Activated effector memory CD4-positive, alpha-beta T cell treated with Interleukin-2 at 50 U/mL for 16 hours (primary cell): Measurements from ENCODE around the gene OLA1.

Experiments
- DNase-seq: peaks from one replicate; pipeline ENCODE4 v3.0.0-alpha.2; 2020

The OLA1 gene

DNA sequence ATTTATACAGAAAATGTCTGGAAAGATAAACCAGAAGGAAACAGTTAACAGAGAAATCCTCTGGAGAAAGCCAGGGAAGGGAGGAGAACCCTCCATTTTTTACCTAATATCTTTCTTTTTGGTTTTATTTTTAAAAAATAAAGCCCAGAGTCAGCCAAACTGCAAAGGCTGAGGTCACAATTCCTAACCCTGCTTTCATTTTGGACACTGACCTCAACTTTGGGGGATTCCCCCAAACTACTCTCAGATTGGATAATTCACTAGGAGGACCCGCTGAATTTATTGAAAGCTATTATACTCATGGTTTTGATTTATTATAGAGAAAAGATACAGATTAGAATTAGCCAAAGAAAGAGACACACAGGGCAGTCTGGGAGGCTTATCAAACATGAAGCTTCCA lies 189.9 kb downstream of the OLA1 start:
- DNase-seq, result no peak

DNA sequence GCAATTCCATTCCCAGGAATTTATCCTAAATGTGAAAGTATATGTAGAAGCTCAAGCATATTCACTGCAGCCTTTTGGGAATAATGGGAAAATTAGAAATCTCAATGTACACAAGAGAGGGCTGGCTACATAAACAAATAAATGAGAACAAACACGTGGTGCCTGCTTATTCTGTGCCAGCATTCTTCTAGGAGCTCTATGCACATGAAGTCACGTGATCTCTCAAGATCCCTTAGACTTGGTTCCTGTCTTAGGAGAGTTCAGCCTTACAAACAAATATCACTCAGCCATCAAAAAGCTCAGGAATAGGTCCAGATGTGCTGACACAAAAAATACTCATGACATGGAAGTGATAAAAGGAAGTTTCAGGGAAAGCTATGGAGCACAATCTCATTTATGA lies 190.3 kb downstream of the OLA1 start:
- DNase-seq, result no peak

DNA sequence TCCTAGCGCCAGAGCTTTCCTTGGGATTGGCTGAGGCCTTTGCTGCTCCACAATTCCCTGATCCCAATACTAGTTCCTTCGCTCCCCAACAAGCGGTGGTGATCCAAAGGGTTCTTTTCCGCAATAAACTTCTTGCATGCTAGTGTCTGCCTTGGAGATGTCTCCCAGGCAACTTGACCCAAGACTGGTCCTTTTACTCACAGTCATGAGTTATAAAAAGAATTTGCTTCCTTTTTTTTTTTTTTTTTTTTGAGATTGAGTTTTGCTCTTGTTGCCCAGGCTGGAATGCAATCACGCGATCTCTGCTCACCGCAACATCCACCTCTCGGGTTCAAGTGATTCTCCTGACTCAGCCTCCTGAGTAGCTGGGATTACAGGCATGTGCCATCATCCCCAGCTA lies 193.4 kb downstream of the OLA1 start:
- no peak for DNase-seq

DNA sequence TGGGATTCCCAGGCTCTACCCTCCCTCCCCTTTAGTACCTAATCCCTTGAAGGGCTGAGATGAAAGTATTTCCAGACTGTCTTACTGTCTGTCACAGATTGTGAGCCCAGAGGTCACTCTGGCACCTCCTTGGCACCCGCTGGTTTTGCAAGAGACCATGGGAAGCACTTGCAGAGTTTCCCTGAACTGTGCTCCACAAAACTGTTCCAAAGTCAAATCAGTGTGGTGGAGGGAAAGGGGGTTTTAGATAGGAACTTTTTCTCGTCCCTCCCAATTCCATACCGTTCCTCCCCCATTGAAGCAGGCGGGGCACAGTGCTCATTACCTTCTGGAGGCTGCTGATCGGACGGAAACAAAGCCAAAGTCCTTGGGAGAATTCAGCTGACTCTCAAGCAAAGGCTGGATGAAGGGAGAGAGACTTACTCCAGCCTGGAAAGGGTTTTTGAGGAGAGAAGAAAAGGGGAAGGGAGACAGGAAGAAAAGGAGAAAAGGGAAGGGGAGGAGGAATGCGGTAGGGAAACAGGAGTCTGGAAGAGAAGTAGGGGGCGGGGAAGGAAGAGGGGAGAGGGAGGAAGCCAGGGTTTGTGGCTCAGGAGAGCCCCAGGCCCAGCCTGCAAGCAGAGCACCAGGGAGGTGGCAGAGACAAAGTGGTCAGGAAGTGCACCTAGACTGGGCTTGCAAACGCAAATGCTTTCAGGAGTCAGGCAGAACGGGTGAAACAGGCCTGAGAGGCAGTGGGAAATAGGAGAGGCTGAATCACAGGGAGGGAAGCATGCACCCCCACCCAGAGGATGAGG lies 194.8 kb downstream of the OLA1 start:
- no peak for DNase-seq

GRCh38 chr2:174052584-174052976 lies 195.8 kb downstream of the OLA1 start:
- no peak for DNase-seq

GRCh38 chr2:174051741-174052583 lies 196.4 kb downstream of the OLA1 start:
- no peak for DNase-seq

DNA sequence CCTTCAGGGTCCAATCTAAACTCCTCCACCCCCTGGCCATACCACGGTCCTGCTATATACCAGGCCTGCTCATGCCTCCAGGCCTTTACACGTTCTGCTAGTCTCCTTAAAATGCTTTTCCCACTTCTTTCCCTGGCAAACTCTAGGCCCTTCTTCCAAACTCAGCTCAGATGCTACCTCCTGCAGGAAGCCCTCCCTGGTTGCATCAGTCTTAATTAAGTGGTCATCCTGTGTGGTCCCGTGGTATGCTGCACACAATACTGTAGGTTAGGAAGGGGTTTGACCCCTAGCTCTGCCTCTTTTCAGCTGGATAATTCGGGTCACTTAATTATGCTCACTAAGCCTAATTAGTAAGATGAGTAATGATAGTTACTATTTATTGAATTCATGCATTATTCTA lies 197.3 kb downstream of the OLA1 start:
- DNase-seq, result no peak

DNA sequence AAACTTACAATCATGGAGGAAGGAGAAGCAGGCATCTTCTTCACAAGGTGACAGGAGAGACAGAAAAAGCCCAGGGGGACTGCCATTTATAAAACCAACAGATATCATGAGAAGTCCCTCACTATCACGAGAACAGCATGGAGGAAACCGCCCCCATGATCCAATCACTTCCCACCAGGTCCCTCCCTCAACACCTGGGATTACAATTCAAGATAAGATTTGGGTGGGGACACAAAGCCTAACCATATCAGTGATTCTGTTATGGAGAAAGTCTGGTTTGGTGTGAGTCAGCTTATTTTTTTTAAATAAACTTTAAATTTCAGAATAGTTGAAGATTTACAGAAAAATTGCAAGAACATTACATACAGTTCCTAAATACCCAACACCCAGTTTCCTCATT lies 198.4 kb downstream of the OLA1 start:
- no peak for DNase-seq

GRCh38 chr2:174048243-174048642 lies 200.1 kb downstream of the OLA1 start:
- no peak for DNase-seq

GRCh38 chr2:174047746-174048145 lies 200.6 kb downstream of the OLA1 start:
- DNase-seq, result no peak

DNA sequence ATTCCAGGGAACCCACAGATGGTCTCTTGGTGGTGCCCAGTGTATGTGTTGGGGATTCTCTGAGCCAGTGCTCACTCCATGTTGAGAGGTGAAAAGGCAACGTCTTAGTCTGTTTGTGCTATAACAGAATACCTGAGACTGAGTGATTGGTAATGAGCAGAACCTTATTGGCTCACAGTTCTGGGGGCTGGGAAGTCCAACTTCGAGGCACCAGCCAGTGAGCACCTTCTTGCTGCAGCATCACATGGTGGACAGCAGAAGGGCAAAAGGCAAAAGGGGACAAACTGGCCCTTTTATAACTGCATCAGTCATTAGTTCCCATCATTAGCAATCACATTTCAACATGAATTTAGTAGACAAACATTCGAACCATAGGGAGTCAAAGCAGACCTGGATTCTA lies 202.2 kb downstream of the OLA1 start:
- no peak for DNase-seq

DNA sequence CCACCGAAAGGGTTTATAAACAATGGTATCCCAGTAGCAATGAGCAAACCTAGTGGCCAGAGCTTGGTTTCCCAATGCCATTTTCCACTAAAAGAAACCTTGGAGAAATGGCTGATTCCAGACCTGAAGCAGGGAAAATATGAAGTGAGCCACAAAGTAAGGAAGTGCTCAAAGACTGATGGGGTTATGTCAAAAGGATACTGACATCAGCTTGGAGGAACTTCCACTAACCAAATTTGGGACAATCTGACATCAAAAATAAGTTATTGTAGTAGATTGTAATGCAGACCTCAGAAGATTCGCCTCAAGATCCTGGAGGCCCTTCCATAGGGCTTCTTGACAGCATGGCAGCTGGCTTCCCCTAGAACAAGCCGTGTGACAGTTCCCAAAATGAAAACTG lies 203.8 kb downstream of the OLA1 start:
- no peak for DNase-seq

DNA sequence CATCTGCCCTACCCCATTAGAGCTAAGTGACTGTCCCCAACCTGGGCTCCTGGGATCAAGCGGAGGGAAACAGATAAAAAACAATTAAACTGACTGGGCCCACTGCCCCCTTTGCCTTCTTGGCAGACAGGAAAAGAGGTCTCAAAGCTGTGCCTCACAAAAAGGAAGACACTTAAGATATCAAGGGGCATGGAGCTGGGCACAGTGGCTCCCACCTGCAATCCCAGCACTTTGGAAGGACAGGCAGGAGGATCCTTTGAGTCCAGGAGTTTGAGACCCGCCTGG lies 208.0 kb downstream of the OLA1 start:
- DNase-seq, result no peak

- peak; percentile 68 for DNase-seq
Observed at GRCh38 chr2:174039551-174040416, 208.5 kb downstream of the OLA1 start.

GRCh38 chr2:174038462-174038861 lies 209.9 kb downstream of the OLA1 start:
- DNase-seq, result no peak

- no peak for DNase-seq
Observed at GRCh38 chr2:174036825-174037224, 211.5 kb downstream of the OLA1 start.

GRCh38 chr2:174035981-174036742 lies 212.2 kb downstream of the OLA1 start:
- no peak for DNase-seq

DNA sequence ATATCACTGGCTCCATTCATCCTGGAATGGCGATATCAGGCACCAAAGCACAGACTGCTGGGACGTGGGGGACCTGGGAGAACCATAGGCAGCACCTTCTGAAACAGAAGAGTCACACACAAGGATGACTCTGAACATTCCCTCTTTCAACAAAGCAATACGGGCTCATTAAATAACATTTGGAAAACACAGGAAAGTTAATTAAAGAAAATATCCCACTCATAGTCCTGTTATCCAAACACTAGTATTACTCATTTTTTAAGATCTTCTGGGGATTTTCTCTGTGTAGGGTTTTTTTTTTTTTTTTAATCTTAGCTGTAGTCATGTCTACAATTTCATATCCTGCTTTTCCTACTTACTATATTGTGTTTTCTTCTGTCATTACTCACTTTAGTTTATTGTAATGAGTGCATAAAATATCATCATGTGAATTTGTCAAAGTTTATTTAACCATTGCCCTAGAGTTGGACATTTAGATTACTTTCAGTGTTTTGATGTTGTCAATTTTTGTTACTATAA lies 213.2 kb downstream of the OLA1 start:
- DNase-seq, result no peak

DNA sequence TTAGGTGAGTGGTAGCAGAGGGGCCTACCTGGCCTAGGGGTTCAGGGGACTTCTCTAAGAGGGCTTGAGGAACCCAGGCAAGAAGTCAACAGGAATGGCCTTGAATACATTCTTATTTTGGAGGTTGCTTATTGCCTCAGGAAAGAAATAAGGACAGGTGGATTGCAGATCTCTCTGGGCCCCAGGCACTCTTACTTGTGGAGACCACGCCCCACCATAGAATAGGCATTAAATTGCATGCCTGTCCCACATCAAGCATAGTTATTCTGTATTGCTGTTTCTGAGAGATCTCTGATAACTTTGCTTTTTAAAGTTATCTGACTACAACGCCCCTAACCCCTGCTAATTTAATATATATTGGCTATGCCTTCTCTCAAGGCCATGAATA lies 215.2 kb downstream of the OLA1 start:
- no peak for DNase-seq

DNA sequence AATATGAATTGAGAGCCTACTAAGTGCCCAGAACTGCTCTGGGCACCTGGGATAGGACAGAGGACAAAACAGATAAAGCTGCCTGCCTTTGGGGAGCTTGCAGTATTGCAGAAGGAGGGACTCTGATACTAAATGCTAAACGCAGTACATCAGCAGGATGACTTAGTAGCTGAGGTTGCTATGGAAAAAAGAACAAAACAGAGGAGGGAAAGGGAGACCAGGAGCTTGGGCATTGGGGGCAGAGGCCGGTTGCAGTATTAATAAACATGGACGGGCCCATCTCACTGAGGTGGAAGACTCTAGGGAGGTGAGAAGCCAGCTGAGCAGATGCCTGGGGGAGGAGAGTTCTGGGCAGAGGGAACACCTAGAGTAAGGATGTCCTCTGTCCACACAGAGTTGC lies 217.1 kb downstream of the OLA1 start:
- no peak for DNase-seq

- no peak for DNase-seq
Observed at GRCh38 chr2:174028935-174029334, 219.4 kb downstream of the OLA1 start.

- no peak for DNase-seq
Observed at GRCh38 chr2:174027956-174028355, 220.4 kb downstream of the OLA1 start.
